NCI-H2107 treated with DMSO at 0.1 percent for 48 hours (cell line): Measurements from ENCODE around the gene GLOD5.
"Not testable (repeated sequence)": the region's sequence is repeated elsewhere in the genome, so short reads cannot be mapped to it uniquely, and the experiment has no call there.

Source experiments
- DNase-seq: peaks from one replicate; lab custom pipeline; 2025; ENCODE audit not compliant: unreplicated experiment; lab: John Stamatoyannopoulos, UW

The GLOD5 gene

GRCh38 chrX:48792219-48792618, 30.7 kb downstream of the GLOD5 start:
- DNase-seq, result no peak

- no peak for DNase-seq
Observed at GRCh38 chrX:48793935-48794334, 32.4 kb downstream of the GLOD5 start.

GRCh38 chrX:48794340-48794910, 32.9 kb downstream of the GLOD5 start:
- DNase-seq, result no peak

GRCh38 chrX:48794911-48795515, 33.5 kb downstream of the GLOD5 start:
- no peak for DNase-seq

- DNase-seq, result no peak
Observed at GRCh38 chrX:48798318-48798717, 36.8 kb downstream of the GLOD5 start.

GRCh38 chrX:48800574-48801279, 39.2 kb downstream of the GLOD5 start:
- DNase-seq, result no peak

- peak; percentile 98 for DNase-seq
Observed at GRCh38 chrX:48801280-48802088, 39.9 kb downstream of the GLOD5 start, which contains the start of gene HDAC6. HDAC6 (plus strand) TSS chrX:48802067; CDS start chrX:48802693, 626 bp downstream.

GRCh38 chrX:48802089-48802904, 40.8 kb downstream of the GLOD5 start:
- peak; percentile 85 for DNase-seq

- DNase-seq, result no peak
Observed at GRCh38 chrX:48802905-48803200, 41.3 kb downstream of the GLOD5 start.

- DNase-seq, result no peak
Observed at GRCh38 chrX:48806081-48806480, 44.5 kb downstream of the GLOD5 start.

- no peak for DNase-seq
Observed at GRCh38 chrX:48813644-48814043, 52.1 kb downstream of the GLOD5 start.

- DNase-seq, result no peak
Observed at GRCh38 chrX:48814722-48815121, 53.2 kb downstream of the GLOD5 start.

- DNase-seq, result no peak
Observed at GRCh38 chrX:48815266-48815665, 53.7 kb downstream of the GLOD5 start.

GRCh38 chrX:48816014-48816810, 54.7 kb downstream of the GLOD5 start:
- DNase-seq, result no peak

- DNase-seq, result no peak
Observed at GRCh38 chrX:48818098-48818497, 56.6 kb downstream of the GLOD5 start.

- no peak for DNase-seq
Observed at GRCh38 chrX:48818866-48819265, 57.3 kb downstream of the GLOD5 start.

- DNase-seq, result not testable (repeated sequence)
Observed at GRCh38 chrX:48819394-48819793, 57.8 kb downstream of the GLOD5 start.

GRCh38 chrX:48823053-48823452, 61.5 kb downstream of the GLOD5 start:
- no peak for DNase-seq
